Measurements from ENCODE around the gene CABLES1.

Gene CABLES1

DNA sequence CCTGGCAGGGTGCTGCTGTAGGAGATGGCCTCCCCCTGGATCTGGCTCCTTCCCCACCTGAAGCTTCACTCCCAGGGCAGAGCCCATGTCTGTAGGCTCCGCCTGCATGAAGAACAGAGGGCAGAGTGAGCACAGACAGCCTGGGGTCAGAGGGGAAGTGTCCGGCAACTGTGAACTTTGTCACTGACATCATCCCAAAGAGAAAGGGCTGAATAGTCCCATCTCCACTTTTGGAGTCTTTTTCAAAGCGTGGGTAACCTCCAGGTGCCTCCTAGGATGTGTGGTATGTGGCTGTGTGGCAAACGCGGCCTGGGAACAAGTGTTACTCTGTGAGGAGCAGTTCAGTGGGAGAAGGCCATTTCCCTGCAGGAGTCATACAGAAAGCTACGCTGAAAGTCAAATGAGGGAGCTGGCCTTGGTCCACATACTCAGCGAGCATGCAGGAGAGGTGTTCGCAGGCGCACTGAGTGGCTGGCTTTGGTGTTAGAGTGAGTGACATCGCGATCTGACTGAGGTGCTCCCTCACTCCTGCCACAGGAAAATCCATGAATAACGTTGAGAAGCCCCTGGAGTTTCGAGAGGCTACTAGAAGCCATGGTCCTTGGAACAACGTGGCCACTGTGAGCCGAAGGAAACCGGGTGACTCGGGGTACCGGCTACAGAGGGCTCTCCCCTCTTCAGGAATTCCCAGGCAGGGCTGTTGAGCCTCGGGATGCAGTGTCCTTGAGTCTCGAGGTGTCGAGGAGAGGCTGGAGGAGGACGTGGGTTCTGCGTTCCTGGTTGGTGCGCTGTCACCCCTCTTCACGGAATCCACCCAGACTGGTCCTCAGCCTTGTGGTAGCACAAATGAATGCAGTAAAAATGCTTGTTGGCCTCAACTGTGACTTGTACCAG lies 54.7 kb downstream of the CABLES1 start:
- DNase-seq (ENCODE audit: extremely low read depth in 1 of 2, low read depth in 1 of 2) = no peak

DNA sequence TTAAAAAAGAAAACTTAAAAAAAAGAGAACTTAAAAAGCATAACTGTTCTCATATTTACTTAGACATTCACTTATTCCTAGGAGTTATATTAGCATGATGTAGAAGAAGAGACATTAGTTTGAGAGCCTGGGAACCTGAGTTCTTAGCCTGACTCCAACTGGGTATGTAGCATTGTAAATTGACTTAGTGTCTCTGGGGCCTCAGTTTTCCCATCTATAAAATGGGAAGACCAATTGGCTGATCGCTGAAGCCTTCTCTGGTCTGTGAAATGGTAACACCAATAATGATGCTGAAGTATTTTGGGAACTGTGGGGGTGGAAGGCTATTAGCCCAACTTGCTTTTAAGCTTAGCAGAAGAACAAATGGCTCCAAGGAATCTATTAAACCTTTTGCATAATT lies 55.9 kb downstream of the CABLES1 start:
- DNase-seq (ENCODE audit: extremely low read depth in 1 of 2, low read depth in 1 of 2) = no peak

DNA sequence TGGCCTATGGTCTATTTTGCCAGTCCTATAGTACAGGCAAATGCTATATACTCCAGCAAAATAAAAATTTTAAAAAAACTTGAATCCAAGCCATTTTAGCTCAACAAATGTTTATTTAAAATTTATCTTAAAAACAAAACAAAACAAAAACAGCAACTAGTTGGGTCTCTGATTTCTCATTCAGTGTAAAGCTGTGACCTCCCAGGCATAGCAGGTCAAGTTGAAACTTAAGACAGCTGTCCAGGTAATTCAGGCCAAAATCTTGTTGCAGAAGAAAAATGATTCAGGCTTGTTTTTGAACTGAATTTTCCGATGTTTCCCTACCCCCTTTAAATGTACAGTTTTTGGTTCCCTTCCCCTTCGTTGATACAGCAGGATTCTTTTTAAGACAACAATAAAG lies 58.5 kb downstream of the CABLES1 start:
- DNase-seq (ENCODE audit: extremely low read depth in 1 of 2, low read depth in 1 of 2) = no peak

DNA sequence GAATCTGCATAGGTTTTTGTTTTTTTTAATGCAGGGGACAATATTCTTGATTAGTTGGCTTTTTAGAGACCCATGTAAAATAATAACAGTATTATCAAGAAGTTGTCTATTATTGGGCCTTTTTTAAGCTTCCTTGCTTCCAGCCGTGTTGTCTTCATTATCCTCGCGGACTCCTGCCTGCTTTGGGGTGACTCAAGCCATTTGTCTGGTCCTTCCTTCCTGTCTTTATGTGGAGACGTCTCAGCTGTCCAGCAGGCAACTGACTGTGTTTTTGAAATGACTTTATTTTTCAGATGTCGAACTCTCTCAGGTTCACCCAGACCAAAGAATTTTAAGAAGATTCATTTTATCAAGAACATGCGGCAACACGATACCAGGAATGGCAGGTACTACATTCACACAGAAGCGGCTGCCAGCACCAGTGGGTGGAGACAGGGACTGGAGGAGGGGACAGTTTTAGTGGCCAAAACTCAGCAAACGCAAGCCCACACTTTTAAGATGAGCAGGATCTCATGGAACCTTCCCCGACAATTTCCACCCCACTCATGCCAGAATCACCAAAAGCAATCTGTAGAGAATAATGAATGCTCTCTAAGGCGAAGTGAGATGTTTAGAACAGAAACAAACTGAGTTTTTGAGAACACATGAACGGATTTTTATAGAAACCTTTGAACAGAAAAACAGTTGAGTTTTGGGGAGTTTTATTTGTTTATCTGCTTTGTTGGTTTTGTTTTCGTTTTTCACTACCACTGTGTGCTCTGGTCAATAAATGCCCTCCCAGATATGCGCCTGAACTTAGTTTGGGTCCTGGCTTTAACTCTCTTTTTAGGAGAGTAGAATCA lies 59.1 kb downstream of the CABLES1 start:
- DNase-seq (ENCODE audit: extremely low read depth in 1 of 2, low read depth in 1 of 2) = no peak

DNA sequence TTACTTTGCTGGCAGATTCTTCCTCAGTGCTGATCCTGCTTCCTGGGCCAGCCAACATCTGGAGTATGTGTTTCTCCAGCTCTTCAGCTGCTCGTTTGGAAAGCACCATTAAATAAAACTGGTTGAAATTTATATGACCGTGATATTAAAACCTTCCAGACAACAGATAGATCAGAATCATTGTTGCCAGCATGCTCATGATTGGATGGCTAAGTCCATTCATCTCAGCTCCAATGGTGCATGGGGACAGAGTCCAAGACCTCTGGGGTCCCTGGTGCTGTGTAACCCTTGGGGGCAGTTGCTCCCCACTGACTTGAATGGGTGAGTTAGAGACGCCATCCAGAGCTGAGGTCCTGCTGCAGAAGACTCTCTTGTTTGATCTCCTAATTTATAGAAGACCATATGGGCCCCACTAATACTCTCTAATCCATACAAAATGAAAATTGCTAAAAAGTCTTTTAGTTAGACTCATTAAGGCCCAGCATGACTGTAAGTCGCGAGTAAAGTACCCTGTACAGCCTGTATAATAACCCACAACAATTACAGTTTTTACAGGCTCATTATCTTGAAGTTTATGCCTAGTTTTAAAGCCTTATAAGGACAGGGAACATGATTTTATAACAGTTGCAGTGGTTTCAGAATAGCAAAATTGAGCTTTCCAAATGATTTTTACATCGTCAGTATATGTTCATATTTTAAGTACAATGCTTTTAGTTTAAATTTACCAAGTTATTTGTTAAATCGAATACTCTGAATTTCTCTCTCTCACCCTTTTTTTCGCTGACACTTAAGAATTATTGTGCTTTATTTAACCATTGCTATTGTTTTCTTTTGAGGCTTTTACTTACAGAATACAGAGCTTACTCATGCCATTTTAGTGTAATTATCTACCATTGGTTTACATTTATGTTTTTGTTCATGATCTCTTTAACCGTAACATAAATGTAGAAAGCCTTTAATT lies 60.0 kb downstream of the CABLES1 start:
- DNase-seq (ENCODE audit: extremely low read depth in 1 of 2, low read depth in 1 of 2) = no peak

DNA sequence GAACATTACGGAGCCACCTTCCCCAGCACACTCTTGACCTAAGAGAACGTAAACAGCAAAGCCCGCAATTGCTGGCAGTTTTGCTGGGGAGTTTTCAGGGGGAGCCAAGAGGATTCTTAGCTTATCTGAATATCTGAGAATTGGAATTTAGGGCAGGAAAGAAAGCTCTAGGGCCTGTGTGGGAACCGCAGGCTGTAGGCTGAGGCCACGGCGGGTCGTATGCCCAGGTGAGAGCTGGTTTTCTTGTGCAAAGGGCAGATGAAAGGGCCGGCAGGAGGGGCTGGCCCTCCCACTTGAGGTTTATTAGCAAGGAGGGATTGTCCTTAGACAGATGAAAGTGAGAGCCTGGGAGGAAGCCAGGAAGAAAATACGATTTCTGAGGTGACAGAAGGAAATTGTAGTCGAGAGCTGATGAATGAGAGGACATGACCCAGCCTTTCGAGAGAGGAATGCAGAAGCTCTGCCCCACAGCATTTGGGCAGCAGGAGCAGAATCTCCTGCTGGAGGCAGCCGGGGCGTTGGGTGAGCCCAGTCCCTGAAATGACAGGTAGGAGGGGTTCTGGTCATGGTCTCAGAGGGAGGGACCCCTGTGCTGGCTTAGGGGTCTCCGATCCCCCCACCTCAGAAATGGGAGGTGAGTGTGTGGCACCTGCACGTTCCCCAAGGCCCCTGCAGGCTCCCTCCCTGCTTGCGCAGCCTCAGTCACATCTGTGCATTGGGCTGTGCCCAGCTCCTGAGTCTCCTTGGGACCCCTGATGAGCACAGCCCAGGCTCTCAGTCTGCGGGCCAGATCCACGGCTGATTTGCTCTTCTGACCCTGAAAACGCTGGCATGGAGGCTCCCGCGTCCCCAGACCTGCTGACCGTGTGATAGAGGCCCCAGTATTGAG lies 61.1 kb downstream of the CABLES1 start:
- DNase-seq (ENCODE audit: extremely low read depth in 1 of 2, low read depth in 1 of 2) = no peak

DNA sequence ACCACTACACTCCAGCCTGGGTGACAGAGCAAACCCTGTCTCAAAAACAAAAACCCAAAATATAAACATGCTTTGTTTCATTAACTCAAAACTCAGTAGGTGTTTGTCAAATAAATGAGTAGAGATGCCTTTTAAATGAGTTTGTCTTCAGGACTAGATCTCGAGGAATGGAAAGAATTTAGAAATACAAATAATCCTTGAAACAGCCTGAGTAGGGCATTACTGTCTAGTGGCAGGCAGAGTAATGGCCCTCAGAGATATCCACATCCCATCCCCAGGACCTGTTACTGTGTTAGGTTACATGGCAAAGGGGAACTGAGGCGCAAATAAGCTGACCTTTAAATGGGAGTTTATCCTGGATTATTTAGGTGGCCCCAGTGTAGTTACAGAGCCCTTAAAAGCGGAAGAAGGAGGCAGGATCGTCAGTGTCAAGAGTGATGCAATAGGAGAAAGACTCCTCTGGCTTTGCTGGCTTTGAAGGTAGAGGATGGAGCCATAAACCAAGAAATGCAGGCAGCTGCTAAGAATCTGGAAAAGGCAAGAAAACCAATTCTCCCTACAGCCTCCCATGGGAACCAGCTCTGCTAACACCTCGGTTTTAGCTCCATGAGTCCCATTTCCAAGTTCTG lies 63.0 kb downstream of the CABLES1 start:
- no peak for DNase-seq (ENCODE audit: extremely low read depth in 1 of 2, low read depth in 1 of 2)

DNA sequence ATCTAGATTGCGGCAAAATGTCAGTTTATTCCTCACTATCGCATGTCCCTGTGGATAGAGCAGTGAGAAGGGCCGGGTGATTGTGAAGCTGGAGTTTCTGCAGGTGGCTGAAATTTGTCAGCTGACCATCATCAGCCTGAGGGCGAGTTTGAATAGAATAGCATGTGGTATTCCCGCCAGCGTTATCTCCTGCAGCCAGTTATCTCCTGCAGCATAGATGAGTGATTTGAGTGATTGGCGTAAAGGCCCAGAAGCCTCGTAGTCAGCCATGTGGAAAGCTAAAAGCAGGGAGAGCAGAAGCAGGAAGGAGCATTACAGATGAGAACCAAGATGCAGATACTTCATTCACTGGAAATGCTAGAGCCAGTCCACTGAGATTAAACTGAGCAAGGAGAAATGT lies 65.5 kb downstream of the CABLES1 start:
- no peak for DNase-seq (ENCODE audit: extremely low read depth in 1 of 2, low read depth in 1 of 2)

DNA sequence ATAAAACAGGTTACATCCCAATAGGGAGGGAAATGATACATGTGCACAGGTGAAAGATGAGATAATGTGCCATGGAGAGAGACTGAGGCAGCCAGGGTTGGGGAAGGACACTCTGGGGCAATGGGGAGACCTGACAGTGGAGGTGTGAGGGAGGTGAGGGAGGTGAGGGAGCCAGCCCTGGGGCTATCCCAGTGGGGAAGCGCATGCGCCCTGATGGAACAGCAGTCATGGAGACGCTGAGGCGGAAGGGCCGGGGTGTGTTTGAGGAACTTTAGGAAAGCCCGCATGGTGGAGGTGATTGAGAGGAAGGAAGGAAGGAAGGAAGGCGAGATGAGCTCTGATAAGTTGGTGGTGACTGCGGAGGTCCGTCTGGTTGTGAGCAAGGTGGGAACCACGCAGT lies 66.5 kb downstream of the CABLES1 start:
- no peak for DNase-seq (ENCODE audit: extremely low read depth in 1 of 2, low read depth in 1 of 2)

DNA sequence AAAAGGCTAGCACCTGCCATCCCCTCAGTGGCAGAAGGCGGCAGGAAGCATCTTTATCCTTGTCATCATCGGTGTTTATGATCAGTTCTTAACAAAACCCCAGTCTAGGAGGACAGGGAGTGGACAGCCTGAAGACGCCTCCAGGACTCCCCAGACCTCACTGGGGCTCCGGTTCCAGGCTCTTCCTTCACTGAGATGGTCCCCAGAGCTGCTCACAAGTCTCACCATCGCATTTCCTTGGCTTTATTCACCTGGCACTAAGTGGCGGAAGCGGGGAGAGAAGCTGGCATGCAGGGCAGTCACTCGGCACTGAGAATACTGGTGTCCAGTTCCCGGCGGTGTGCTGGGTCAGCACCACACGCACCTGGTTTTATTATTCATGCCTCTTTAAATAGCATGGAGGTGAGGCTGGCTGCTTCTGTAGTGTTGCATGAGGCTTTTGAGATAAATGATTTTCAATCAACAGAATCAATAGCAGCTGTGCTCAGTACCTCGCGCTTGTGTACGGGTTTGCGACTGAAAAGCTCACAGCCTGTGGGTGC lies 68.7 kb downstream of the CABLES1 start:
- DNase-seq (ENCODE audit: extremely low read depth in 1 of 2, low read depth in 1 of 2) = no peak

DNA sequence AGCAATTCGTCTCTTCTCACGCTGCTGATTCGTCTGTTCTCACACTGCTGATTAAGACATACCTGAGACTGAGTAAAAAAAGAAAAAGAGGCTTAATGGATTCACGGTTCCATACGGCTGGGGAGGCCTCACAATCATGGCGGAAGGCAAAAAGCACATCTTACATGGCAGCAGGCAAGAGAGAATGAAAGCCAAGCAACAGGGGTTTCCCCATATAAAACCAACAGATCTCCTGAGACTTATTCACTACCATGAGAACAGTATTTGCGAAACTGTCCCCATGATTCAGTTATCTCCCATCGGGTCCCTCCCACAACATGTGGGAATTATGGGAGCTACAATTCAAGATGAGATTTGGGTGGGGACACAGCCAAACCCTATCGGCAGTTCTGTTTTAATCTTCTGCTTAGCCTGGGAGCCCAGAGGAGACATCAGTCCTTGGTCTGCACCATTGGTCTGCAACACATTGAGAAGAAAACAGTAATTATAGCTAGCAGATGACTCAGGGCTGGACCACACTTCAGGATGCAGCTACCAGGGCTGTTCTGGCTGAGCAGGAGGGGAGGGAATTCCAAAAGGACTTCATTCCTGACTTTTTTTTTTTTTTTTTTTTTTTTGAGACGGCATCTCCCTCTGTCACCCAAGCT lies 69.4 kb downstream of the CABLES1 start:
- no peak for DNase-seq (ENCODE audit: extremely low read depth in 1 of 2, low read depth in 1 of 2)

DNA sequence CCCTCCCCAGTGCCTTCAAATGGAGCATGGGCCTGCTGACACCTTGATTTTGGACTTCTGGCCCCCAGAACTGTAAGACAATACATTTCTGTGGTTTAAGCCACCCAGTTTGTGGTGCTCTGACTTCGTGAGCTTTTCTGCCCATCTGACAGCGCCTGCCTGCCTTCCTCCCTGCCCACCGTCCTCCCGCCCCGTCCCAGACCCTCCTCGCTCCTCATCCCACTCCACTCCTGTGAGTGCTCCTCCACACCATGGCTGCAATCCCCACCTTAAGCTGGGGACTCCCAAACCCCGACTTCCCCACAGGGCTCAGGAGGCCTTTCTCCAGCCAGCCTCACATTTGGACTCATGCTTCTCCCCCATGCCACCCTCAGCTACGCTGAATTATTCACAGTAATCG lies 70.7 kb downstream of the CABLES1 start:
- no peak for DNase-seq (ENCODE audit: extremely low read depth in 1 of 2, low read depth in 1 of 2)

DNA sequence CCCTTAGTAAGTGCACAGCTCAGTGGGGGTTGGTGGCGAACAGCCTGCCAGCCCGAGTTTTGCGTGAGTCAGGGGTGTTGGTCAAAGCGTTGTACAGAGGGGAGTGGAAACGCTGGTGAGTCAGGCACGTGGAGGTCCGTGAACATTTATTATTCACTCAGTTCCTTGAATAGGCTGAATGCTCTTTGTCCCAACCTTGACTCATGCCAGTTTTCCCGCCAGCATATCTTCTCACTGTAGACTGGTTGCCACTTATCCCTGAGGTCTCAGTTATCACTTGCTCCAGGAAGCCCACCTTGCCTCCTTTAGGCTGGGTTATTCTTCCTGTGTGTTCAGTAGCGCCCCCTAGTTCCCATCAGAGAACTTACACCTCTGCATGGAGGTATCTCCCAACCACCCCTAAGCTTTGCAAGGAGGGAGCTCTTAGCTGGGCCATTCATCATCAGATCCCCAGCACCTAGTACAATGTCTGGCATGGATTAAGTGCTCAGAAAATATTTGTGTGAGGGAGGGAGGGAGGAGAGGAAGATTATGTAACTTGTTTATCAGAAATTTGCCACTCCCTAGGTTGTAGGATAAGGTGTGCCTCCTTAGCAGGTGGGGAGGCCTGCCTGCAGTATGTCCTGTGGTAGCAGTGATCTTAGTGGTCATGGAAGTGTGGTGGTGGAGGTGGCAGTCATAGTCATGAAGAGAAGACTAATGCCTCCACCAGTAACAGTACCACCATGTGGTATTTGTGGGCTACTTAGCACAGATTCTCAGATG lies 72.1 kb downstream of the CABLES1 start:
- no peak for DNase-seq (ENCODE audit: extremely low read depth in 1 of 2, low read depth in 1 of 2)

DNA sequence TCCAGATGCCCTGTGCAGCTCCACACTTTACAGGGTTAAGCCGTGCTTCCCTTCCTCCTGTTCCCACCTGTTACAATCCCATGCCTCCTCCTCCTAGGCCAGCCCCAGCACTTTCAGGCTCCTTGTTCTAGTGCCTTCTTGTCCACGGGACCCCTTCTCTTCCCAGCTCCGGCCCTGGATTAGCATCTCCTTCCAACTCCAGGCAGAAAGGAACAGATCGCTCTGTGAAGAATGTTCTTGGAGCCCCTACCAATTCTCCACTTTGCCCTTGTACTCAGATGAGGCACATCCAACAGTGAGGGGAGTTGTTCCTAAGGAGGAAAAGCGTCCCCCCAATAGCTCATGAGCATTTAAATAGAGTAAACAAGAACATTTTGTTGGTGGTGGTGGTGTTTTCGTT lies 72.7 kb downstream of the CABLES1 start:
- no peak for DNase-seq (ENCODE audit: extremely low read depth in 1 of 2, low read depth in 1 of 2)

DNA sequence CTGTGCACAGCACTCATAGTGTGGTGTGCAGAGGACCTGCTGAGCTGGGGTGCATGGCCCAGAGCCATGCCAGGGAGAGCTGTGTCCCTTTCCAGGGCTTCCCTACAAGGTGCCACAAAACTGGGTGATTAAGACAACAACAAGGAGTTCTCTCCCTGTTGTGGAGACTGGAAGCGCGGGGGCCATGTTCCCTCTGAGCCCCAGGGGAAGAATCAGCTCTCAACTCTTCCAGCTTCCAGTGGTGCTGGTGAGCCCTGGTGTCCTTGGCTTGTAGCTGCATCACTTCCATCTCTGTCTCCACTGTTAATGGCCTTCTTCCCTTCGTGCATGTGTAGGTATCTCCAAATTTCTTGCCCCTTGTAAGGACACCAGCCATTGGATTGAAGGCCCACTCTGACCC lies 73.3 kb downstream of the CABLES1 start:
- DNase-seq (ENCODE audit: extremely low read depth in 1 of 2, low read depth in 1 of 2) = no peak

DNA sequence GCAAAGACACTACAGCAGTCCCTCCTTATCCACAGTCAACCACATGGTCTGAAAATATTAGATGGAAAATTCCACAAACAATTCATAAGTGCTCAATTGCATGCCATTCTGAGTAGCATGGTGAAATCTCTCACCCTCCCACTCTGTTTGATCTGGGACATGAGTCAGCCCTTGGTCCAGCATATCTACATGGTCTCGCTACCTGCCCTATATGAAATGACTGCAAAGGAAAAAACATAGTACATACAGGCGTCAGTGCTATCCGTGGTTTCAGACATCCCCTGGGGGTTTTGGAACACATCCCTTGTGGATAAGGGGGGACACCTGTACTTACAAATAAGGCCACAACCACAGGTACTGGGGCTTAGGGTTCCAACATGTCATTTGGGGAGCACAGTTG lies 73.7 kb downstream of the CABLES1 start:
- DNase-seq (ENCODE audit: extremely low read depth in 1 of 2, low read depth in 1 of 2) = peak in 1 of 2 donors; percentile 28

DNA sequence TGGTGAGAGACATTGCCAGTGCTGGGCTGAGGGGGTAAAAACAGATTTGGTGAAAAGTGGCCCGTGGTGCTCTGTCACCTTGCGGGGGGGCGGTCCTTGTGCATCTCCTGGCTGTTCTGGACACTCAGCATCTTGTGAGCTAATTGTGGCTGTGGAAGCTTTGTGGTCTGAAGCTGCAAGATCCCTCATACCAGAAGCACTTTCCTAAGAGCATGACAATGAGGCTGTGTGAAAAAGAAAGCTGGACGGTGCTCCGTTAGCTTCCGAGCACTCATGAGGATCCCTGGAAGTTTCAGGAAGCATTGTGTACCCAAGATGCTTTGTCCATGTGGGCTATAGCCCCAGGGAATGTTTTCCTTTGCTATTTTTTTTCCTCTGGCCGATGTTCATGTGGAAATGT lies 74.5 kb downstream of the CABLES1 start:
- DNase-seq (ENCODE audit: extremely low read depth in 1 of 2, low read depth in 1 of 2) = no peak

DNA sequence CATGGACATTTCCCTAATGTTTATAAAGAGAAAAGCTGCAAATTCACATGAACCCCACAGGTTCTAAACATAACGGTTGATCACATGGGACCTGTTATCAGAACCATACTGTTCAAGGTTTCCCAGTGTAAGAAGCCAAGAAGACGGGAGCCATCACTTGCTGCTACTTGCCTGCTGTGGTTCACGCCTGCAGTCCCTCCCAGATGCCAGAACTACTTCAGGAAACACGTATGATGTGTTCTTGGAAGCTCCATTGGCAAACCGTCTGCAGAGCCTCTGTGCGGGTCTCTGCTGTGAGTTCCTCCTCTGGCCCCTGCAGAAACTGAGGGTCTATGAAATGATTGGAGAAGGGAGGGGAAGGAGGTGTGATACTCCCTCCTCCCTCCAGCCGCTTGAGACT lies 75.2 kb downstream of the CABLES1 start:
- no peak for DNase-seq (ENCODE audit: extremely low read depth in 1 of 2, low read depth in 1 of 2)

All from stimulated activated CD8-positive, alpha-beta memory T cell treated with anti-CD3 and anti-CD28 coated beads, Interleukin-7, amount 100 ng/mL, for 48 hours (primary cell).